Liver (tissue), 3 donors: ENCODE measurements around the gene HAO1.

Source experiments
- CTCF ChIP-seq: fragments of 150-350 bp; IDR thresholded peaks from 2 replicates; pipeline ENCODE4 v1.5.1; 2017; ENCODE audit warnings: improper control_type of control experiment, low read depth, low read length; ENCODE audit not compliant: missing input control
- FOXA1 ChIP-seq: IDR thresholded peaks from 2 replicates; pipeline ENCODE4 v1.6.1; 2016; ENCODE audit warnings: antibody characterized with exemption
- FOXA2 ChIP-seq: IDR thresholded peaks from 2 replicates; pipeline ENCODE4 v1.6.1; 2016; ENCODE audit warnings: antibody characterized with exemption
- GABPA ChIP-seq, 2 donors: IDR thresholded peaks in 1 of 2; conservative IDR thresholded peaks in 1 of 2; 2 replicates each; pipeline ENCODE4 v1.6.1; 2016; ENCODE audit warnings: antibody characterized with exemption in 2 of 2, mild to moderate bottlenecking in 1 of 2, moderate library complexity in 1 of 2
- HNF4A ChIP-seq, 2 donors: conservative IDR thresholded peaks; 2 replicates each; pipeline ENCODE4 v1.6.1; 2016; ENCODE audit warnings: antibody characterized with exemption in 2 of 2, mild to moderate bottlenecking in 2 of 2
- HNF4G ChIP-seq: IDR thresholded peaks from 2 replicates; pipeline ENCODE4 v1.6.1; 2016; ENCODE audit warnings: antibody characterized with exemption
- MAX ChIP-seq: IDR thresholded peaks from 2 replicates; pipeline ENCODE4 v1.6.1; 2016; ENCODE audit warnings: antibody characterized with exemption
- NR2F2 ChIP-seq: IDR thresholded peaks from 2 replicates; pipeline ENCODE4 v1.6.1; 2016; ENCODE audit warnings: antibody characterized with exemption
- RAD21 ChIP-seq, 2 donors: IDR thresholded peaks; 2 replicates each; pipeline ENCODE4 v1.6.1; 2016; ENCODE audit warnings: antibody characterized with exemption in 2 of 2, mild to moderate bottlenecking in 2 of 2
- REST ChIP-seq: IDR thresholded peaks from 2 replicates; pipeline ENCODE4 v1.6.1; 2016; ENCODE audit warnings: antibody characterized with exemption, mild to moderate bottlenecking
- SP1 ChIP-seq: IDR thresholded peaks from 2 replicates; pipeline ENCODE4 v1.6.1; 2018; ENCODE audit warnings: antibody characterized with exemption, mild to moderate bottlenecking
- TAF1 ChIP-seq: conservative IDR thresholded peaks from 2 replicates; pipeline ENCODE4 v1.6.1; 2016; ENCODE audit warnings: antibody characterized with exemption, mild to moderate bottlenecking
- YY1 ChIP-seq: IDR thresholded peaks from 2 replicates; pipeline ENCODE4 v1.6.1; 2016; ENCODE audit warnings: antibody characterized with exemption, mild to moderate bottlenecking
- ZBTB33 ChIP-seq: IDR thresholded peaks from 2 replicates; pipeline ENCODE4 v1.6.1; 2016; ENCODE audit warnings: antibody characterized with exemption
- donor health status: healthy.
- donor health status: healthy.

GRCh38 chr20:7930343-7930742 lies 9.9 kb downstream of the HAO1 start:
- no peak for TF ChIP-seq FOXA1
- no peak for TF ChIP-seq CTCF
- no peak for TF ChIP-seq YY1
- no peak for TF ChIP-seq MAX
- TF ChIP-seq GABPA (IDR thresholded peaks at IDR 0.05 in 1 of 2, conservative IDR thresholded peaks at IDR 0.05 in 1 of 2), result no peak
- TF ChIP-seq TAF1, result no peak
- TF ChIP-seq RAD21 (IDR thresholded peaks at IDR 0.05), result no peak
- TF ChIP-seq REST, result no peak
- no peak for TF ChIP-seq FOXA2
- no peak for TF ChIP-seq HNF4A (conservative IDR thresholded peaks at IDR 0.05)
- TF ChIP-seq HNF4G, result no peak
- TF ChIP-seq ZBTB33, result no peak
- no peak for TF ChIP-seq NR2F2
- no peak for TF ChIP-seq SP1
